B cell (primary cell): ENCODE data around the gene MROH9. TPM values are rescaled to one million over a fixed set of nuclear protein-coding genes. Genes with fewer than 3 reads are reported as not detected.

Experiments
- ATAC-seq: fragments of 200-7000 bp; cut with Tn5 transposase; one replicate; pipeline ENCODE4 v1.10.0; 2021; ENCODE audit warnings: low read depth, mild to moderate bottlenecking, moderate number of reproducible peaks, moderate library complexity
- CTCF ChIA-PET: fragments of 350-600 bp; sonication (Branson Sonifier 250); formaldehyde crosslinking; loops from one replicate; lab custom pipeline; 2021; ENCODE audit warnings: antibody characterized with exemption, inconsistent platforms; lab: Charles Lee
- POLR2A ChIA-PET: fragments of 350-600 bp; sonication (Branson Sonifier 250); formaldehyde crosslinking; loops from one replicate; lab custom pipeline; 2021; ENCODE audit warnings: antibody characterized with exemption; lab: Charles Lee
- DNase-seq: peaks from one replicate; pipeline ENCODE4 v3.0.0; 2013
- H2AFZ ChIP-seq: 2 replicates; pipeline ENCODE4 v1.6.1; 2012; ENCODE audit warnings: mild to moderate bottlenecking, low read depth, low read length; ENCODE audit not compliant: insufficient read depth, poor library complexity, severe bottlenecking
- H3K27ac ChIP-seq, 2 donors: 1 replicate in 1 of 2; 2 replicates in 1 of 2; pipeline ENCODE4 v1.5.1; 2012 to 2013; ENCODE audit warnings: low read length in 2 of 2, mild to moderate bottlenecking in 2 of 2, moderate library complexity in 1 of 2
- H3K27me3 ChIP-seq, 4 experiments: fragments of 200-600 bp in 1 of 4; sonication (generic) in 1 of 4; replicated peaks in 1 of 4; 1 replicate in 2 of 4; 2 replicates in 2 of 4; pipeline versions ENCODE4 v1.6.1 to v1.7.0; 2013 to 2016; ENCODE audit warnings: low read length in 3 of 4, mild to moderate bottlenecking in 2 of 4, mixed read lengths in 1 of 4, moderate library complexity in 1 of 4; ENCODE audit not compliant: insufficient read depth in 4 of 4, control insufficient read depth in 3 of 4; ENCODE audit errors: control extremely low read depth in 1 of 4
- H3K36me3 ChIP-seq, 2 experiments: replicated peaks in 1 of 2; 1 replicate in 1 of 2; 2 replicates in 1 of 2; pipeline versions ENCODE4 v1.6.1 to v1.7.1; 2013; ENCODE audit warnings: low read length in 1 of 2; ENCODE audit not compliant: insufficient read depth in 2 of 2, control insufficient read depth in 1 of 2; ENCODE audit errors: control extremely low read depth in 1 of 2, extremely low read depth in 1 of 2
- H3K4me1 ChIP-seq, 2 donors: fragments of 200-600 bp in 1 of 2; sonication (generic) in 1 of 2; 1 replicate in 1 of 2; 2 replicates in 1 of 2; pipeline versions ENCODE4 v1.5.1 to v1.6.1; 2013 to 2017; ENCODE audit warnings: low read length in 2 of 2; ENCODE audit not compliant: control insufficient read depth in 2 of 2, insufficient read depth in 2 of 2
- H3K4me2 ChIP-seq: replicated peaks from 2 replicates; pipeline ENCODE3; 2012; ENCODE audit warnings: mild to moderate bottlenecking, low read depth, low read length; ENCODE audit not compliant: poor library complexity, severe bottlenecking
- H3K4me3 ChIP-seq, 5 experiments: fragments of 200-600 bp in 1 of 5; sonication (generic) in 1 of 5; 1 replicate in 3 of 5; 2 replicates in 2 of 5; pipeline versions ENCODE4 v1.5.1 to v1.7.0; 2011 to 2016; ENCODE audit warnings: low read length in 4 of 5, mild to moderate bottlenecking in 4 of 5, low read depth in 2 of 5, control low read depth in 1 of 5, moderate library complexity in 1 of 5; ENCODE audit not compliant: insufficient read depth in 1 of 5; ENCODE audit errors: control extremely low read depth in 1 of 5, extremely low read depth in 1 of 5
- H3K79me2 ChIP-seq: fragments of 200-600 bp; sonication (generic); one replicate; pipeline ENCODE4 v1.6.0; 2016; ENCODE audit warnings: low read length; ENCODE audit not compliant: control insufficient read depth, insufficient read depth
- H3K9ac ChIP-seq: fragments of 200-600 bp; sonication (generic); 2 replicates; pipeline ENCODE4 v1.6.1; 2017; ENCODE audit warnings: mild to moderate bottlenecking, low read length, moderate library complexity
- H3K9me3 ChIP-seq, 3 donors: one replicate each; pipeline versions ENCODE4 v1.6.1 to v1.7.1; 2013; ENCODE audit warnings: low read length in 2 of 3; ENCODE audit not compliant: control insufficient read depth in 2 of 3, insufficient read depth in 1 of 3; ENCODE audit errors: control extremely low read depth in 1 of 3
- H4K20me1 ChIP-seq: 2 replicates; pipeline ENCODE4 v1.6.0; 2012; ENCODE audit warnings: mild to moderate bottlenecking, low read length; ENCODE audit not compliant: insufficient read depth, control insufficient read depth, poor library complexity, severe bottlenecking
- H3K27ac Mint-ChIP-seq: one replicate; pipeline ENCODE4 v1.8.0; 2021; ENCODE audit warnings: mixed read lengths
- H3K27me3 Mint-ChIP-seq: one replicate; pipeline ENCODE4 v1.8.0; 2021; ENCODE audit warnings: mixed read lengths
- H3K4me1 Mint-ChIP-seq: one replicate; pipeline ENCODE4 v1.8.0; 2021; ENCODE audit warnings: mixed read lengths
- H3K4me3 Mint-ChIP-seq: one replicate; pipeline ENCODE4 v1.8.0; 2021; ENCODE audit warnings: mixed read lengths
- H3K9me3 Mint-ChIP-seq: one replicate; pipeline ENCODE4 v1.8.0; 2022; ENCODE audit warnings: mixed read lengths; ENCODE audit not compliant: insufficient read depth
- EZH2 ChIP-seq: IDR thresholded peaks from 2 replicates; pipeline ENCODE4 v1.6.1; 2012; ENCODE audit warnings: borderline replicate concordance, low read depth, mild to moderate bottlenecking, moderate library complexity, low read length; ENCODE audit not compliant: insufficient read depth, poor library complexity, severe bottlenecking
- WGBS: methylation state at CpG from one replicate; pipeline ENCODE4 v1.1.5; 2013; ENCODE audit warnings: missing lambda C conversion rate; ENCODE audit not compliant: insufficient coverage; 5-methylcytosine and 5-hydroxymethylcytosine counted together
- intact Hi-C: fragments of 100-400 bp; cut with micrococcal nuclease; formaldehyde crosslinking; loops from one replicate; pipeline ENCODE4 v1.10.0; 2022
- polyA plus RNA-seq: library from polyadenylated mRNA; depleted of rRNA; stranded (reverse); fragments of >200 nt; gene quantifications from 2 replicates; pipeline ENCODE4 v1.2.3, GENCODE V29; 2012
- total RNA-seq, 2 donors: library from RNA; stranded (reverse); fragments of 120-200 nt in 1 of 2; gene quantifications; 1 replicate in 1 of 2; 2 replicates in 1 of 2; pipeline versions ENCODE4 v1.2.3 to v1.2.4, GENCODE V29; 2013 to 2022
- TF ChIP-seq, protein P1 (sequence below): fragments of 200-600 bp; IDR thresholded peaks from one replicate; pipeline ENCODE4 v1.8.0; 2022; ENCODE audit warnings: antibody characterized with exemption, mild to moderate bottlenecking

The MROH9 gene
- total and polyA plus RNA-seq, 2 donors (not counting 1 experiment from before 2014, with no cell fraction given) = not detected

GRCh38 chr1:171103862-171104261 lies 168.5 kb downstream of the MROH9 start:
- H3K4me1 Mint-ChIP-seq = no peaks in the 10 kb centered on the region
- ATAC-seq (no peak), DNase-seq (no peak)
- no peak overlapping the region for H3K27ac Mint-ChIP-seq
- no peaks in the 10 kb centered on the region for H3K27me3 Mint-ChIP-seq
- H3K27ac ChIP-seq = no peak overlapping the region
- H3K27me3 ChIP-seq = no peaks in the 10 kb centered on the region
- no peaks in the 10 kb centered on the region for H4K20me1 ChIP-seq
- WGBS = no CpG with 5 or more reads among the region's 1 CpG
- H3K4me3 Mint-ChIP-seq = no peak overlapping the region
- POLR2A ChIA-PET = no interaction called here
- CTCF ChIA-PET = no interaction called here
- no peak overlapping the region for H3K9ac ChIP-seq
- H3K4me3 ChIP-seq = no peak overlapping the region
- no peak overlapping the region for H2AFZ ChIP-seq
- no peaks in the 10 kb centered on the region for H3K9me3 Mint-ChIP-seq
- H3K9me3 ChIP-seq = no peaks in the 10 kb centered on the region
- no peaks in the 10 kb centered on the region for H3K4me1 ChIP-seq
- TF ChIP-seq, protein P1, sequence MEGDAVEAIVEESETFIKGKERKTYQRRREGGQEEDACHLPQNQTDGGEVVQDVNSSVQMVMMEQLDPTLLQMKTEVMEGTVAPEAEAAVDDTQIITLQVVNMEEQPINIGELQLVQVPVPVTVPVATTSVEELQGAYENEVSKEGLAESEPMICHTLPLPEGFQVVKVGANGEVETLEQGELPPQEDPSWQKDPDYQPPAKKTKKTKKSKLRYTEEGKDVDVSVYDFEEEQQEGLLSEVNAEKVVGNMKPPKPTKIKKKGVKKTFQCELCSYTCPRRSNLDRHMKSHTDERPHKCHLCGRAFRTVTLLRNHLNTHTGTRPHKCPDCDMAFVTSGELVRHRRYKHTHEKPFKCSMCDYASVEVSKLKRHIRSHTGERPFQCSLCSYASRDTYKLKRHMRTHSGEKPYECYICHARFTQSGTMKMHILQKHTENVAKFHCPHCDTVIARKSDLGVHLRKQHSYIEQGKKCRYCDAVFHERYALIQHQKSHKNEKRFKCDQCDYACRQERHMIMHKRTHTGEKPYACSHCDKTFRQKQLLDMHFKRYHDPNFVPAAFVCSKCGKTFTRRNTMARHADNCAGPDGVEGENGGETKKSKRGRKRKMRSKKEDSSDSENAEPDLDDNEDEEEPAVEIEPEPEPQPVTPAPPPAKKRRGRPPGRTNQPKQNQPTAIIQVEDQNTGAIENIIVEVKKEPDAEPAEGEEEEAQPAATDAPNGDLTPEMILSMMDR = no peak
- H3K4me2 ChIP-seq = no peak overlapping the region
- intact Hi-C loops = no loop called here
- H3K79me2 ChIP-seq = no peaks in the 10 kb centered on the region
- no peaks in the 10 kb centered on the region for H3K36me3 ChIP-seq

DNA sequence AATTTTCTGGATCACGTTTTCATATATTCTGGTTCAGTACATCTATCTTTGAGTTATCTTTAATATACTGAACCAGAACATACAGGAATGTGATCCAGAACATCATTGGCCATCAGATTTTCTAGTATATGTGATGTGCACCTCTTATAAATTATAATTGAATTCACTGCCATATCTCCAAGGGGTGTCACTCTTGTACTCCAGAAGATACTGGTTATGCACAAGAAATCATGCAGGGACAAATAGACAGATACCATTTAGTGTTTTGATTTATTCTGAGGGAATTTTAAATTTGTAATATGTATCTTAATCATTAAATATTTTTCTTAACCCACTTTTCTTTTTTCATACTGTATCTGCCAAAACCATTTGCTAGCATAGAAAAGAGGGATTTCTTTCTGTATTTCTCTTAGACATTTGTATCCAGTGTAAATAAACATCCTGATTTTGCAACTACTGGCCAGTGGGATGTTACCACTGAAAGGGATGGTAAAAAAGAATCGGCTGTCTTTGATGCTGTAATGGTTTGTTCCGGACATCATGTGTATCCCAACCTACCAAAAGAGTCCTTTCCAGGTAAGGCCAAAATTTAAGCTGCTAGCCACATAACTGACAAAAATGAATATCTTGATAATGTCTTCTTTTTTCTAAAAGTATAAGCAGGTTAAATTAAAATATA lies 172.1 kb downstream of the MROH9 start:
- ChIA-PET POLR2A (no interaction called here), CTCF (no interaction called here)
- intact Hi-C loops = no loop called here
- TF ChIP-seq EZH2 = no peak
- TF ChIP-seq, protein P1 = no peak
- Mint-ChIP-seq H3K9me3 (no peaks in the 10 kb centered on the region), H3K4me1 (no peaks in the 10 kb centered on the region), H3K27me3 (no peaks in the 10 kb centered on the region), H3K27ac (no peak overlapping the region), H3K4me3 (no peak overlapping the region)
- no peak for DNase-seq
- Histone ChIP-seq H3K27me3 (no peaks in the 10 kb centered on the region), H3K79me2 (no peaks in the 10 kb centered on the region), H3K36me3 (no peaks in the 10 kb centered on the region), H3K4me1 (no peaks in the 10 kb centered on the region), H3K27ac (no peak overlapping the region), H2AFZ (no peak overlapping the region), H3K4me2 (no peak overlapping the region), H3K9ac (no peak overlapping the region), H3K9me3 (no peaks in the 10 kb centered on the region), H4K20me1 (no peaks in the 10 kb centered on the region), H3K4me3 (no peak overlapping the region)
- no CpG with 5 or more reads among the region's 3 CpGs for WGBS
- ATAC-seq = no peak
